Activated CD4-positive, CD25-positive, alpha-beta regulatory T cell treated with anti-CD3 and anti-CD28 coated beads, Interleukin-2, amount 50 U/mL, for 72 hours (primary cell): ENCODE results near the gene TMEM213.

Source experiments
- DNase-seq: peaks from one replicate; pipeline ENCODE4 v3.0.0; 2021

Gene TMEM213

GRCh38 chr7:138878856-138879255 is 81.1 kb downstream of the TMEM213 start:
- DNase-seq = no peak

- DNase-seq = no peak
Measured at GRCh38 chr7:138879356-138879755, 81.6 kb downstream of the TMEM213 start.

- no peak for DNase-seq
Measured at GRCh38 chr7:138880881-138881578, 83.2 kb downstream of the TMEM213 start.

GRCh38 chr7:138881579-138882188 is 83.9 kb downstream of the TMEM213 start:
- no peak for DNase-seq

DNA sequence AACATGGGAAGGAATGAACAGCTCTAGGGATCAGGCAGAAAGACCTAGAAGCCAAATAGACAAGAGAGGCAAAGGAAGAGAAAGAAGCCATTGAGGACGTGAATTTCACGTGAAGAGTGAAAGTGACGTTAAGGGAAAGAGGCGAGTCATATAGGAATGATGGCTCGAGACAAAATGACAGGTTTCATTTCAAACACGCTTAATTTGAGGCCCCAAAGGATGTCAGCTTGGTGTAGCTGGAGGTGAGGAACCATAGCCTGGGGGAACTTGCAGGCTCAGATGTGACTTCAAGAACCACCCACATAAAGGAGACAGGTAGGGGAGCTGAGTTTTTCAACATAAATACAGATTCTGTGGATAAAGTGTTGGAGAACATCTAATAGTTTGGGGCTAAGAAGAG is 84.5 kb downstream of the TMEM213 start:
- no peak for DNase-seq

GRCh38 chr7:138885383-138886147 is 87.8 kb downstream of the TMEM213 start:
- DNase-seq = no peak

GRCh38 chr7:138886501-138886917 is 88.7 kb downstream of the TMEM213 start:
- no peak for DNase-seq

DNA sequence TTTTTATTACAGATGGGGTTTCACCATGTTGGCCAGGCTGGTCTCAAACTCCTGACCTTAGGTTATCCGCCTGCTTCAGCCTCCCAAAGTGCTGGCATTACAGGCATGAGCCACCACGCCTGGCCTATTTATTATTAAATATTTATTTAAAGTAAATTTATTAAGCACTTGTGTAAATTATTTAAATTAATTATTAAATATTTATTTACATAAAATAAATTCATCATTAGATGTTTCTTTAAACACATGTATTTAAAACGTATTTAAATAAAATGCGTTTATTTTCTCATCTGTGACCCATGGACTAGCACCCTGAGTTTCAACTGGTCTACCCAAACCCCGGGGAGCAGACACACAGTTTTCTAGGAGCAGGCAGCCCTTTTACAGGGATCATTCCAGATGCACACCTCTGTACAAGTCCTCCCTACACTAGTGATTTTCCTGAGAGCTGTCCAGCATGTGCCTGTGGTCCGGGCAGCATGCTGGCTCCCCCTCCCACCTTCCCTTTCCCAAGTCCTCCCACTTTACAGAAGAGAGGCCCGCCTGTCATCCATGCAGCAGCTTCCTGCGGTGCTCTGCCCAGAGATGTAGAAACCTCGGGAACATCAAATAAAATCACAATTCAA is 89.4 kb downstream of the TMEM213 start:
- no peak for DNase-seq
